ENCODE measurements around the gene TCHP.
"Not testable (repeated sequence)": the region's sequence is repeated elsewhere in the genome, so short reads cannot be mapped to it uniquely, and the experiment has no call there.

Gene TCHP

DNA sequence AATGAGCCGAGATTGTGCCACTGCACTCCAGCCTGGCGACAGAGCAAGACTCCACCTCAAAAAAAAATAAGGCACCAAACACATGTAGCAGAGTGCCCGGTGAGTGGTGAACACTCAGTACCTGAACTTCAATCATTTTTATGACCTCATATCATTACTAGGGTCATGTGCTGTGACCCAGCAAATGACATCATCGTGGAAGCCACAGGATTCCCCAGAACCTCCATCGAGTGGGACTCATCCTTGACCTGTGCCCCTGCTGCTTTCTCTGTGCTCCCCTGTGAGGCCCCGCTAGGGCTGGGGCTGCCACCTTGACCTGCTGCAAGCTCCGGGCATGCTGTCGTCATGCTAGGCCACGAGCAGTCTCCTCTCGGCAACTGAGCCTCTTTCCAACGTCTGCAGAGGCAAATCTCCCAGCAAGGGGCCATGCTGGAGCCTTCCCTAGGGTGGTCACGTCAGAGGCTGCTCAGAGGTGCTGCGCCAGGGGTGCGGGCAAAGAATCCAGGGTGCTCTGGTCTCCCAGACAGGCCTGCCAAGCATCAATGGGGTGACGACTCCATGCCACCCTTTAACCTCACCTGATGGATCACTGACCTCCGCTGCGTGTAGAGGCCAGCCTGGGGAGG is 38.3 kb upstream of the TCHP start:
- no peak overlapping the region for H3K27ac Mint-ChIP-seq
- H3K27me3 Mint-ChIP-seq (ENCODE audit: low read depth, poor library complexity), result peaks cover 5% of the 10 kb centered on the region
- TF ChIP-seq, protein P1, sequence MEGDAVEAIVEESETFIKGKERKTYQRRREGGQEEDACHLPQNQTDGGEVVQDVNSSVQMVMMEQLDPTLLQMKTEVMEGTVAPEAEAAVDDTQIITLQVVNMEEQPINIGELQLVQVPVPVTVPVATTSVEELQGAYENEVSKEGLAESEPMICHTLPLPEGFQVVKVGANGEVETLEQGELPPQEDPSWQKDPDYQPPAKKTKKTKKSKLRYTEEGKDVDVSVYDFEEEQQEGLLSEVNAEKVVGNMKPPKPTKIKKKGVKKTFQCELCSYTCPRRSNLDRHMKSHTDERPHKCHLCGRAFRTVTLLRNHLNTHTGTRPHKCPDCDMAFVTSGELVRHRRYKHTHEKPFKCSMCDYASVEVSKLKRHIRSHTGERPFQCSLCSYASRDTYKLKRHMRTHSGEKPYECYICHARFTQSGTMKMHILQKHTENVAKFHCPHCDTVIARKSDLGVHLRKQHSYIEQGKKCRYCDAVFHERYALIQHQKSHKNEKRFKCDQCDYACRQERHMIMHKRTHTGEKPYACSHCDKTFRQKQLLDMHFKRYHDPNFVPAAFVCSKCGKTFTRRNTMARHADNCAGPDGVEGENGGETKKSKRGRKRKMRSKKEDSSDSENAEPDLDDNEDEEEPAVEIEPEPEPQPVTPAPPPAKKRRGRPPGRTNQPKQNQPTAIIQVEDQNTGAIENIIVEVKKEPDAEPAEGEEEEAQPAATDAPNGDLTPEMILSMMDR (IDR thresholded peaks at IDR 0.05), result no peak
- DNase-seq, result peak; percentile 18
- H3K9me3 Mint-ChIP-seq, result no peaks in the 10 kb centered on the region
- H3K36me3 Mint-ChIP-seq (ENCODE audit: low read depth), result peaks cover 10% of the 10 kb centered on the region
- H3K4me3 Mint-ChIP-seq, result no peak overlapping the region
- H3K4me1 Mint-ChIP-seq, result peaks cover 43% of the 10 kb centered on the region

- Mint-ChIP-seq H3K4me1 (peaks cover 43% of the 10 kb centered on the region), H3K27ac (peak overlapping the region; percentile 32)
- H3K27me3 Mint-ChIP-seq (ENCODE audit: low read depth, poor library complexity); H3K36me3 Mint-ChIP-seq (ENCODE audit: low read depth); DNase-seq; H3K9me3 Mint-ChIP-seq; H3K4me3 Mint-ChIP-seq: not testable (repeated sequence)
These were observed 37.6 kb upstream of the TCHP start for GRCh38 chr12:109862491-109862890.

- Mint-ChIP-seq H3K4me3 (no peak overlapping the region), H3K27me3 (ENCODE audit: low read depth, poor library complexity) (no peaks in the 10 kb centered on the region), H3K27ac (peak overlapping the region; percentile 92), H3K4me1 (peaks cover 43% of the 10 kb centered on the region), H3K36me3 (ENCODE audit: low read depth) (peaks cover 5% of the 10 kb centered on the region), H3K9me3 (no peaks in the 10 kb centered on the region)
- TF ChIP-seq, protein P1 (IDR thresholded peaks at IDR 0.05), result no peak
- no peak for DNase-seq
These were observed 36.0 kb upstream of the TCHP start for GRCh38 chr12:109863847-109864712.

GRCh38 chr12:109864916-109865315 is 35.2 kb upstream of the TCHP start:
- no peak for DNase-seq
- Mint-ChIP-seq H3K4me1 (peaks cover 43% of the 10 kb centered on the region), H3K4me3 (no peak overlapping the region), H3K27ac (no peak overlapping the region), H3K9me3 (no peaks in the 10 kb centered on the region), H3K36me3 (ENCODE audit: low read depth) (peaks cover 5% of the 10 kb centered on the region), H3K27me3 (ENCODE audit: low read depth, poor library complexity) (no peaks in the 10 kb centered on the region)
- TF ChIP-seq, protein P1 (IDR thresholded peaks at IDR 0.05), result no peak

- Mint-ChIP-seq H3K4me3 (no peak overlapping the region), H3K27ac (no peak overlapping the region), H3K4me1 (peaks cover 29% of the 10 kb centered on the region), H3K27me3 (ENCODE audit: low read depth, poor library complexity) (peaks cover 2% of the 10 kb centered on the region), H3K9me3 (no peaks in the 10 kb centered on the region), H3K36me3 (ENCODE audit: low read depth) (peaks cover 5% of the 10 kb centered on the region)
- DNase-seq, result no peak
- TF ChIP-seq, protein P1 (IDR thresholded peaks at IDR 0.05), result no peak
These were observed 31.7 kb upstream of the TCHP start for GRCh38 chr12:109868182-109869051.

DNA sequence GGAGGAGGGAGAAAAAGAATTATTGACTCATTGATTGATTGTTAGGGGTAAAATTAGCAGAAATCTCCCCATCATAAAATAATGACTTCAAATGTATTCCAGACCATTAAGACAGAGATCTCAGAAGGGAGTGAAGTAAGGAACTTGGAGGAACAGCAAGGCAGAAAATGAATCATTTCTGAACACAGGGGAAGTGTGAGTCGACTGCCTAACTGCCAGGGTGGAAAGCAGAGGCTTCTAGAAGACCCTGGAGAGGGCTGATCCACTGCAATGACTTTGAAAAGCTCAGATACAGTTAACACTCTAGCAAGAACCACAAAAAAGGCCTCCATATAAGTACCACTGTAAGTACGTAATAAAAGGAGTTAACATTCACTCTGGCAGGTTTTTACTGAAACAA is 29.4 kb upstream of the TCHP start:
- Mint-ChIP-seq H3K27ac (no peak overlapping the region), H3K27me3 (ENCODE audit: low read depth, poor library complexity) (peaks cover 6% of the 10 kb centered on the region), H3K4me1 (peaks cover 22% of the 10 kb centered on the region), H3K4me3 (no peak overlapping the region), H3K9me3 (no peaks in the 10 kb centered on the region), H3K36me3 (ENCODE audit: low read depth) (peaks cover 5% of the 10 kb centered on the region)
- TF ChIP-seq, protein P1 (IDR thresholded peaks at IDR 0.05), result no peak
- no peak for DNase-seq

Measured in nephron progenitor cell (in vitro differentiated cells).